GM19463 (cell line): Measurements from ENCODE around the gene HLTF.
"Not testable (repeated sequence)": the region's sequence is repeated elsewhere in the genome, so short reads cannot be mapped to it uniquely, and the experiment has no call there.

Experiments used
- ATAC-seq: cut with Tn5 transposase; IDR thresholded peaks from one replicate; pipeline ENCODE4 v1.9.1; 2021; ENCODE audit warnings: mild to moderate bottlenecking, moderate library complexity; ENCODE audit not compliant: unreplicated experiment

The HLTF gene

DNA sequence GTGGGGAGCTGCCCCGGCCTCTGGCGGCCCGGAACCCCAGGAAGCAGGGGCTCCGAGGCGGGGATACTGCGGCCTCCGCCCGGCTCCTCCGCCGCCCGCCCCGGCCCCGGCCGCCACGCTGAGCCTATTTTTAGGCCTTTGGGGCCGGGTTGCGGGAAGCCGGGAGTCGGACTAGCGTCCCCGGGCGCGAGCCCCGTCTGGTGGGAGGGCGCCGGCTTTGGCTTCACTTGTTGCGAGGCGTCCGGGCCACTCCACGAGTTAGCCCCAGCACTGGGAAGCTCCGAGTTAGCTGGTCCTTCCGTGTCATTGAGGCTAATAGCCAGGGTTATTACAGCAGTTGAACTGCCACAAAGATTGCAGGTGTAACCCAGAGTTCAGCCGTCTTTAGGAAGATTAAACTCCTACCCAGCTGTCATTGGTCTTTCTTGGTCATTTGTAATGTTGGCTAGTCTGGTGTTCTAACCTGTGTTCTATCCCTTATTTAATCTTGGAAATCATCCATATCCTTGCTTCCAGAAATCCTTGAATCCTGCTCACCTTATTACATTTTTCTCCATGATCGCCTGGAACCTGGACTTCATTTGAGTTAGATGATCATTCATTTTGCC, 94.2 kb downstream of the HLTF start:
- peak; percentile 18 for ATAC-seq

DNA sequence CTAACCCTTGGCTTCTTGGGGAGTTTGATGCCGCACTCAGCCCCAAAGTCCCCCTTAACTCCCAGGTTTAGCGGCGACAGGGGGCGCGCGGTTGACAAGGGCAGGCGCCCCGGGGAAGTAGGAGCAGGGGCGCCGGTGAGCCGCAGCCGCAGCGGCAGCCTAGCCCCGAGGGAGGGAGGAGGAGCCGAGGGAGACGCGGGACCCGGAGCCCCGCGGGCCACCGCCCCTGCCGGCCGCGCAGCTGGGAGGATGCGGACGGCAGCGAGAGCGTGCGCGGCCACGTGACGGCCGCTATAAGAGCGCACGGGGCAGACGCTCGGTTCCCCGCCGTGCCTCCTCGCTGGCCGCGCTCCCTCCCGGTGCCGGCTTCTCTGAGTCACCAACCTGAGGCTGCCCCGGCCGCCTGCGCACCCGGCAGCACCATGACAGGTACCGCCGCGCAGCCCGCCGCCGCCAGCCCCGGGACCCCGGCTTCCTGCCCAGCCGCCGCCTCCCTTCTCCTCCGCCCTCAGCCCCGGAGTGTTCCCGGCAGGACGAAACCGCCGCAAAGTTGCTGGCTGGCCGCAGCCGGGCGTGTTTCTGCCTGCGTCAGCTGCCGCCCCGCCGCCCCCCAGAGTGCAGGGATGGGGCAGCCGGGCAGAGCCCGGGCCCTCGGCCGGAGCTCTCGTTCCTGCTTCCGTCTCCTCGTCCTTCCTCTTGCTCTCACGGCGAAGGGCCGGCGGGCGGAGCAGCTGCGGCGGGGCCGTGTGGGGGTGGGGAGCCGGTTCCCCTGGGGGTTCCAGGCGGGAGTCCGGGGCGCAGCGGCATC, 94.9 kb downstream of the HLTF start, which contains the start of gene GYG1:
GYG1 (plus strand) TSS at position 322 of the 808 bp plus-strand sequence; CDS start at position 423, 101 bp downstream.
- peak; percentile 82 for ATAC-seq

DNA sequence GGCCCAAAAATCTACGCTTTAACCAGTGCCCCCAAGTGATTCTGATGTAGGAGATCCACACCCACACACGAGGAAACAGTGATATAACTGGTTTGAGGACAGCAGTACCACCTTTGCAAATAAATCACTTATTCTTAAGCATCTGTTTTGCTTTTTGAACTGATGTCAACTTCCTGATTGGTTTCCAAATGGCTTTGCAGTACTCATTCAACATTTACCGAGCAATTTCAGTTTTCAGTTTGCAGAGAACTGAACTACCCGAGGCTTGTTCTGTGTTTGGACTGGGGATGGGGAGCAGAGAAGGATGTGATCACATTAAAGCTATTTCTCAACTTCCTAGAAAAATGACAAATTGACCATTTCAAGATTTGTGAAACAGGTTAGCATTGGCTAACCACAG, 96.1 kb downstream of the HLTF start:
- ATAC-seq: peak; percentile 22

DNA sequence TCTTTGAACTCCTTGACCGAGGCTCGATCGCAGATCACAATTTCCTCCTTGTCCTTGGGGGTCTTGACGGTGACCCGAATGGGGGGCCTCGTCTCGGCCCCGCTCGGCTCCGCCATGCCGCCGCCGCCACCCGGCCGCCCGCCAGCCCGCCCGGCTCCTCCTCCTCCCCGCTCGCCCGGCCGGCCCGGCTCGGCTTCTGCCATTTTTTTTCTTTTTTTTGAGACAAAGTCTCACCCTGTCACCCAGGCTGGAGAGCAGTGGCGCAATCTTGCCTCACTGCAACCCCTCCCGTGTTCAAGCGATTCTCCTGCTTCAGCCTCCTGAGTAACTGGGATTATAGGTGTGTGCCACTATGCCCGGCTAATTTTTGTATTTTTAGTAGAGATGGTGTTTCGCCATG, 98.8 kb downstream of the HLTF start:
- not testable (repeated sequence) for ATAC-seq

DNA sequence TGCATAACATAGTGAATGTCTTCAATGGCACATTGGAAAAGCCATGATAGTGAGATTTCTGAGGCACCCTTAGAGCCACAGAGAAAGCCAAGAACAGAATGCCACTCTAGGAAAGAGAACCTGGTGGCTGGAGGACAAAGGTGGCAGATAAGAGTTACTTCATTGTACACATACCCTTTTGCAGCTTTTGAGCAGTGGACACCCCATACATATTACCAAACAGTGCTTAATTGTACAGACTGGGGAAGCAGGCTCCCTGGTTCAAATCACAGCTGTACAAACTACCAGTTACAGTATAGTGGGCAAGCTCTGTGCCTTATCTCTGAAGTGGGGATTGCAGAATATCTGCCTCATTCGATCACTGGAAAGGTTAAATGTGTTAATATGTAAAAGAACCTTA, 105.1 kb downstream of the HLTF start:
- no peak for ATAC-seq
